Mucosa of gallbladder (tissue), 1 donor: ENCODE results near the gene PCDHB7. TPM values are rescaled to one million over a fixed set of nuclear protein-coding genes. Genes with fewer than 3 reads are reported as not detected.
A peak's percentile ranks its signal among the peaks of the same experiment; 100 is the strongest.
"Not testable (repeated sequence)": the region's sequence is repeated elsewhere in the genome, so short reads cannot be mapped to it uniquely, and the experiment has no call there.

ENCODE experiments used
- DNase-seq: peaks from one replicate; pipeline ENCODE4 v3.0.0-alpha.2; 2020; ENCODE audit warnings: low spot score
- total RNA-seq: library from RNA; stranded (reverse); gene quantifications from one replicate; pipeline ENCODE4 v1.2.1, GENCODE V29; 2021
- donor health status: DM: no; HTN: no; CAD: no.

PCDHB7 gene
- total RNA-seq = 2.1 TPM

GRCh38 chr5:141172381-141173204, at the start of gene PCDHB7:
Gene PCDHB7 (plus strand): TSS chr5:141172644. CDS start chr5:141172836, 192 bp downstream.
- no peak for DNase-seq

GRCh38 chr5:141123396-141124135, 48.9 kb upstream of the PCDHB7 start:
- DNase-seq = not testable (repeated sequence)

DNA sequence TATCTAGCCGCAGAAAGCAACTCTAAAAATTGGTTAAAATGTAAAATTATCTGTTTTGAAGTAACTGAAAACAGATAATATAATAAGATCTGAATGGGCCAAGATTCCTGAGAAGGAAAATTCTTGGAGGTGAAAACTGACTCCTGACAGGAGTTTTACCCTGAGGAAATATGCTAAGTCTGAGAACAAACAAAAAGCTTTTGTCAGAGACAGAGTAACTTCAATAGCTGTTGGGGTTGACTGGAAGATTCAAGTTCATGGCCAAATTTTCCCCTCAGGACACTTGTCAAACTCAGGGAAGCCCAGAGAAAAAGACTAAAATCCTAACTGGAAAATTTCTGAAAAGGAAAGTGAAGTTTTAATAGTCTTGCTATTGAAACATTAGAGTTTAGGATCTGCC, 45.1 kb upstream of the PCDHB7 start:
- DNase-seq = no peak

- peak; percentile 37 for DNase-seq
Measured at GRCh38 chr5:141135030-141135717, 37.3 kb upstream of the PCDHB7 start, which contains the start of gene PCDHB5. Gene PCDHB5 (plus strand): TSS chr5:141135206. CDS start chr5:141135435, 229 bp downstream.

DNA sequence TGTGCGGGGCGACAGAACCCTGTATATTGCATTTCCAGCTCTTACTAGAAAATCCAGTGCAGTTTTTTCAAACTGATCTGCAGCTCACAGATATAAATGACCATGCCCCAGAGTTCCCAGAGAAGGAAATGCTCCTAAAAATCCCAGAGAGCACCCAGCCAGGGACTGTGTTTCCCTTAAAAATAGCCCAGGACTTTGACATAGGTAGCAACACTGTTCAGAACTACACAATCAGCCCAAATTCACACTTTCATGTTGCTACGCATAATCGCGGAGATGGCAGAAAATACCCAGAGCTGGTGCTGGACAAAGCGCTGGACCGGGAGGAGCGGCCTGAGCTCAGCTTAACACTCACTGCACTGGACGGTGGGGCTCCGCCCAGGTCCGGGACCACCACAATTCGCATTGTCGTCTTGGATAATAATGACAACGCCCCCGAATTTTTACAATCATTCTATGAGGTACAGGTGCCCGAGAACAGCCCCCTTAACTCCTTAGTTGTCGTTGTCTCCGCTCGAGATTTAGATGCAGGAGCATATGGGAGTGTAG, 36.7 kb upstream of the PCDHB7 start:
- DNase-seq = no peak

DNA sequence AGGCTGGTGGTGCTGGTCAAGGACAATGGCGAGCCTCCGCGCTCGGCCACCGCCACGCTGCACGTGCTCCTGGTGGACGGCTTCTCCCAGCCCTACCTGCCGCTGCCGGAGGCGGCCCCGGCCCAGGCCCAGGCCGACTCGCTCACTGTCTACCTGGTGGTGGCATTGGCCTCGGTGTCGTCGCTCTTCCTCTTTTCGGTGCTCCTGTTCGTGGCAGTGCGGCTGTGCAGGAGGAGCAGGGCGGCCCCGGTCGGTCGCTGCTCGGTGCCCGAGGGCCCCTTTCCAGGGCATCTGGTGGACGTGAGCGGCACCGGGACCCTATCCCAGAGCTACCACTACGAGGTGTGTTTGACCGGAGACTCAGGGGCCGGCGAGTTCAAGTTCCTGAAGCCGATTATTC, 35.1 kb upstream of the PCDHB7 start:
- not testable (repeated sequence) for DNase-seq

DNA sequence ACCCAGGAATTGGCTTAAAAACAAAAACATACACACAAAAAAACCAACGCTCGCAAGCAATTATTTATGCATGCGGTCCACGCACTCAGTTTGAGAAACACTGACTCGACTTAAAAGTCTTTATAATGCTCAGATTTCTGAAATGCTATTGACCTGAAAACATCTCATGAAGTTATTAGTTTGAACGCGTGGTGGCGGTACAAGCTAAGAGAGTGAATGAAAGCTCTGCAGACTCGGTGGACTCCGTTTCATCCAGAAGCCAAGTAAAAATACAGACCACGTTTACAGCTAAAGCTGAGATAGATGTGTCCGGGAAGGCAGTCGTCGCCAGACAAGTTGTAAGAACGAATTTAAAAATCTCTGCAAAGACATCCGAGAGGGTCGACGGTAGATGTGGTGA, 22.6 kb upstream of the PCDHB7 start, which contains the start of gene PCDHB6:
PCDHB6 (plus strand) TSS at position 246 of the 400 bp plus-strand sequence. CDS start 201 bp downstream, outside the sequence.
- no peak for DNase-seq

DNA sequence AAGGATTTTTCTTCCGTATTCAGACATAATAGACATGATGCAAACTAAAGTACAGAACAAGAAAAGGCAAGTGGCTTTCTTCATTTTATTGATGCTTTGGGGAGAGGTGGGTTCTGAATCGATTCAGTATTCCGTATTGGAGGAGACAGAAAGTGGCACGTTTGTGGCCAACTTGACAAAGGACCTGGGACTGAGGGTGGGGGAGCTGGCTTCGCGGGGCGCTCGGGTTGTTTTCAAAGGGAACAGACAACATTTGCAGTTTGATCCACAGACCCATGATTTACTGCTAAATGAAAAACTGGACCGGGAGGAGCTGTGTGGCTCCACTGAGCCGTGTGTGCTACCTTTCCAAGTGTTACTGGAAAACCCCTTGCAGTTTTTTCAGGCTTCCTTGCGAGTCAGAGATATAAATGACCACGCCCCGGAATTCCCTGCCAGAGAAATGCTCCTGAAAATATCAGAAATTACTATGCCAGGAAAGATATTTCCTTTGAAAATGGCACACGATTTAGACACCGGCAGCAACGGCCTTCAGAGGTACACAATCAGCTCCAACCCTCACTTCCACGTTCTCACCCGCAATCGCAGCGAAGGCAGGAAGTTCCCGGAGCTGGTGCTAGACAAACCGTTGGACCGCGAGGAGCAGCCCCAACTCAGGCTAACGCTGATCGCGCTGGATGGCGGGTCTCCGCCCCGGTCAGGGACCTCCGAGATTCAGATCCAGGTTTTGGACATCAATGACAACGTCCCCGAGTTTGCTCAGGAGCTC, 22.0 kb upstream of the PCDHB7 start:
- DNase-seq = no peak

DNA sequence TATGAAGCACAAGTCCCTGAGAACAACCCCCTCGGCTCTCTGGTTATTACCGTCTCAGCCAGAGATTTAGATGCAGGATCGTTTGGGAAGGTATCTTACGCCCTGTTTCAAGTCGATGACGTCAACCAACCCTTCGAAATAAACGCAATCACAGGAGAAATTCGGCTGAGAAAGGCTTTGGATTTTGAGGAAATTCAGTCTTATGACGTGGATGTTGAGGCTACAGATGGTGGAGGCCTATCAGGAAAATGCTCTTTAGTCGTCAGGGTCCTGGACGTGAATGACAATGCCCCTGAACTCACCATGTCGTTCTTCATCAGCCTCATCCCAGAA, 21.5 kb upstream of the PCDHB7 start:
- no peak for DNase-seq

- not testable (repeated sequence) for DNase-seq
Measured at GRCh38 chr5:141151632-141152031, 20.8 kb upstream of the PCDHB7 start.

DNA sequence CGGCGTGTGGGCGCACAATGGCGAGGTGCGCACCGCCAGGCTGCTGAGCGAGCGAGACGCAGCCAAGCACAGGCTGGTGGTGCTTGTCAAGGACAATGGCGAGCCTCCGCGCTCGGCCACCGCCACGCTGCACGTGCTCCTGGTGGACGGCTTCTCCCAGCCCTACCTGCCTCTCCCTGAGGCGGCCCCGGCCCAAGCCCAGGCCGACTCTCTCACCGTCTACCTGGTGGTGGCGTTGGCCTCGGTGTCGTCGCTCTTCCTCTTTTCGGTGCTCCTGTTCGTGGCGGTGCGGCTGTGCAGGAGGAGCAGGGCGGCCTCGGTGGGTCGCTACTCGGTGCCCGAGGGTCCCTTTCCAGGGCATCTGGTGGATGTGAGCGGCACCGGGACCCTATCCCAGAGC, 20.3 kb upstream of the PCDHB7 start:
- not testable (repeated sequence) for DNase-seq

GRCh38 chr5:141155540-141156374, 16.7 kb upstream of the PCDHB7 start:
- no peak for DNase-seq

DNA sequence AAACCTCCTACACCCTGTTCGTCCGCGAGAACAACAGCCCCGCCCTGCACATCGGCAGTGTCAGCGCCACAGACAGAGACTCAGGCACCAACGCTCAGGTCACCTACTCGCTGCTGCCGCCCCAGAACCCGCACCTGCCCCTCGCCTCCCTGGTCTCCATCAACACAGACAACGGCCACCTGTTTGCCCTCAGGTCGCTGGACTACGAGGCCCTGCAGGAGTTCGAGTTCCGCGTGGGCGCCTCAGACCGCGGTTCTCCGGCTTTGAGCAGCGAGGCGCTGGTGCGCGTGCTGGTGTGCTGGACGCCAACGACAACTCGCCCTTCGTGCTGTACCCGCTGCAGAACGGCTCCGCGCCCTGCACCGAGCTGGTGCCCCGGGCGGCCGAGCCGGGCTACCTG, 15.1 kb upstream of the PCDHB7 start:
- not testable (repeated sequence) for DNase-seq

DNA sequence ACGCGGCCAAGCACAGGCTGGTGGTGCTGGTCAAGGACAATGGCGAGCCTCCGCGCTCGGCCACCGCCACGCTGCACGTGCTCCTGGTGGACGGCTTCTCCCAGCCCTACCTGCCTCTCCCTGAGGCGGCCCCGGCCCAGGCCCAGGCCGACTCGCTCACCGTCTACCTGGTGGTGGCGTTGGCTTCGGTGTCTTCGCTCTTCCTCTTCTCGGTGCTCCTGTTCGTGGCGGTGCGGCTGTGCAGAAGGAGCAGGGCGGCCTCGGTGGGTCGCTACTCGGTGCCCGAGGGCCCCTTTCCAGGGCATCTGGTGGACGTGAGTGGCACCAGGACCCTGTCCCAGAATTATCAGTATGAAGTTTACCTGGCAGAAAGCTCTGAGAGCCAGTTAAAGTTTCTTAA, 14.5 kb upstream of the PCDHB7 start:
- not testable (repeated sequence) for DNase-seq

- not testable (repeated sequence) for DNase-seq
Measured at GRCh38 chr5:141174291-141175104, 2.1 kb downstream of the PCDHB7 start.

- no peak for DNase-seq
Measured at GRCh38 chr5:141175933-141176332, 3.5 kb downstream of the PCDHB7 start.

DNA sequence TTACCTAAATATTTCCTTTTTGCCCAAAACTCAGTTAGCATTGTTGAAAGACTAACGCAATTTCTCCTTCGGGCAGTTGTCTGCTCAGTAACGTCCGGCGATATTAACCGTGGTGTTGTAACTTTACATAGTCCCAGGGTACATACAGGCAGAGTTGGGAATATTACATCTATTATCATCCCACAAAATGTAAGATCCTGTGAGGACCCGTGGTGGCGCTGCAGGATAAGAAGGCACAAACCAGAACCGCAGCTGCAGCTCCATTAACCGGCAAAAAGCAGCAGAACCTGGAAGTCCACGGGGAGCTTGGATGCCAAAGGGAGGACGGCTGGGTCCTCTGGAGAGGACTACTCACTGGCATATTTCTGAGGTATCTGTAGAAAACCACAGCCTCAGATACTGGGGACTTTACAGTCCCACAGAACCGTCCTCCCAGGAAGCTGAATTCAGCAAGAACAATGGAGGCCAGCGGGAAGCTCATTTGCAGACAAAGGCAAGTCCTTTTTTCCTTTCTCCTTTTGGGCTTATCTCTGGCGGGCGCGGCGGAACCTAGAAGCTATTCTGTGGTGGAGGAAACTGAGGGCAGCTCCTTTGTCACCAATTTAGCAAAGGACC, 5.2 kb downstream of the PCDHB7 start, which contains the start of gene PCDHB8:
PCDHB8 (plus strand) TSS at position 214 of the 615 bp plus-strand sequence; CDS start at position 459, 245 bp downstream.
- DNase-seq = not testable (repeated sequence)

DNA sequence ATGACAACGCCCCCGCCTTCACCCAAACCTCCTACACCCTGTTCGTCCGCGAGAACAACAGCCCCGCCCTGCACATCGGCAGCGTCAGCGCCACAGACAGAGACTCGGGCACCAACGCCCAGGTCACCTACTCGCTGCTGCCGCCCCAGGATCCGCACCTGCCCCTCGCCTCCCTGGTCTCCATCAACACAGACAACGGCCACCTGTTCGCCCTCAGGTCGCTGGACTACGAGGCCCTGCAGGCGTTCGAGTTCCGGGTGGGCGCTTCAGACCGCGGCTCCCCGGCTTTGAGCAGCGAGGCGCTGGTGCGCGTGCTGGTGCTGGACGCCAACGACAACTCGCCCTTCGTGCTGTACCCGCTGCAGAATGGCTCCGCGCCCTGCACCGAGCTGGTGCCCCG, 6.9 kb downstream of the PCDHB7 start:
- DNase-seq = not testable (repeated sequence)

- not testable (repeated sequence) for DNase-seq
Measured at GRCh38 chr5:141179876-141180275, 7.4 kb downstream of the PCDHB7 start.
